Epithelial cell of esophagus (primary cell): ENCODE data around the gene SEMA4B.
A peak's percentile ranks its signal among the peaks of the same experiment; 100 is the strongest.

ENCODE experiments used
- DNase-seq: peaks from one replicate; pipeline ENCODE4 v3.0.0; 2010; ENCODE audit warnings: low read depth
- H3K4me3 ChIP-seq: 2 replicates; pipeline ENCODE4 v1.5.1; 2011; ENCODE audit warnings: mild to moderate bottlenecking, low read length, control low read depth
- CTCF ChIP-seq: IDR thresholded peaks from 2 replicates; pipeline ENCODE4 v1.5.1; 2011; ENCODE audit warnings: low read depth, mild to moderate bottlenecking, low read length, control low read depth, inconsistent platforms; ENCODE audit not compliant: insufficient read depth; ENCODE audit errors: missing control alignments

The SEMA4B gene

GRCh38 chr15:90212221-90213098, 11.3 kb downstream of the SEMA4B start:
- DNase-seq: peak; percentile 89
- no peak for TF ChIP-seq CTCF
- H3K4me3 ChIP-seq: peak overlapping the region; percentile 25

GRCh38 chr15:90213122-90213817, 12.1 kb downstream of the SEMA4B start:
- H3K4me3 ChIP-seq: no peak overlapping the region
- no peak for DNase-seq
- no peak for TF ChIP-seq CTCF

- DNase-seq: no peak
- TF ChIP-seq CTCF: no peak
- H3K4me3 ChIP-seq: no peak overlapping the region
Measured at GRCh38 chr15:90213818-90214204, 12.7 kb downstream of the SEMA4B start.

GRCh38 chr15:90214553-90215196, 13.5 kb downstream of the SEMA4B start:
- no peak for DNase-seq
- H3K4me3 ChIP-seq: no peak overlapping the region
- TF ChIP-seq CTCF: peak; percentile 50

- no peak for TF ChIP-seq CTCF
- DNase-seq: no peak
- no peak overlapping the region for H3K4me3 ChIP-seq
Measured at GRCh38 chr15:90217671-90218394, 16.7 kb downstream of the SEMA4B start.

- no peak overlapping the region for H3K4me3 ChIP-seq
- no peak for DNase-seq
- TF ChIP-seq CTCF: peak; percentile 48
Measured at GRCh38 chr15:90219421-90220141, 18.5 kb downstream of the SEMA4B start.
